Measurements from ENCODE around the gene GRM4. TPM values are rescaled to one million over a fixed set of nuclear protein-coding genes. Genes with fewer than 3 reads are reported as not detected.

The GRM4 gene
- total and polyA plus RNA-seq, 2 experiments from 2014 or later: 0.10 to 0.22 TPM

DNA sequence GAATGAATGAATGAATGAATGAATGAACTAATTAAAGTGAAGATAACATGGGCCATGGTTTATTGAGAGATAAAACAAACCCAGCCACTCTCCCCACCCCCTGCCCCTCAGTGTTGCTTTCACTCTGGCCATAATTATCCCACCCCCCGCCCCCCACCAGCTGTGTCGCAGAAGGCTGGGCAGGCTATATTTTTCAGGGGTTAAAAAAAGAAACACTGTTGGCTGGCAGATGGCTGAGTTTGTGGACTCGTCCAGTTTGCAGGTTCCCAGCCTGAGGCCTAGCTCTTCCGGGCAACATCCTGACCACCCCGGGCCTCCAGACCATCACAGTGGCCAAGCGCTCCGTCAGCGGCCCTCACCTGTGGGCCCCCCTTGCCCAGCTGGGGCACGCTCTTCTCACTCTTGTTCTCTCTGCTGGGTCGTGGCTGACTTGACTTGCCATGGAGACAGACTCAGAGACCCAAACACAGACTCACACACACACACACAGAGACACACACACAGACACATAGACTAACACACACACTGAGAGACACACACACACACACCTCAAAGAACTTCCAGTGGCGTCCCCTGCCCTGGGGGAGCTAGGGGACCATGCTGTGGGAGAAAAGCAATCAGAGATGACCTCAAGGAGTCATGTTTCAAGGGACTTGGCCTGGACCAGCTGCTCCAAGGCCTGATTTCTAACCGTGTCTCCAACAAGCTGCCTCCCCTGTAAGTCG, 2.2 kb upstream of the GRM4 start:
- 81 to 85% methylated on average over 13 of the region's 13 CpGs for WGBS, 2 experiments (ENCODE audit: low coverage in 1 of 2, low lambda C conversion rate in 2 of 2, missing lambda C conversion rate in 2 of 2)

DNA sequence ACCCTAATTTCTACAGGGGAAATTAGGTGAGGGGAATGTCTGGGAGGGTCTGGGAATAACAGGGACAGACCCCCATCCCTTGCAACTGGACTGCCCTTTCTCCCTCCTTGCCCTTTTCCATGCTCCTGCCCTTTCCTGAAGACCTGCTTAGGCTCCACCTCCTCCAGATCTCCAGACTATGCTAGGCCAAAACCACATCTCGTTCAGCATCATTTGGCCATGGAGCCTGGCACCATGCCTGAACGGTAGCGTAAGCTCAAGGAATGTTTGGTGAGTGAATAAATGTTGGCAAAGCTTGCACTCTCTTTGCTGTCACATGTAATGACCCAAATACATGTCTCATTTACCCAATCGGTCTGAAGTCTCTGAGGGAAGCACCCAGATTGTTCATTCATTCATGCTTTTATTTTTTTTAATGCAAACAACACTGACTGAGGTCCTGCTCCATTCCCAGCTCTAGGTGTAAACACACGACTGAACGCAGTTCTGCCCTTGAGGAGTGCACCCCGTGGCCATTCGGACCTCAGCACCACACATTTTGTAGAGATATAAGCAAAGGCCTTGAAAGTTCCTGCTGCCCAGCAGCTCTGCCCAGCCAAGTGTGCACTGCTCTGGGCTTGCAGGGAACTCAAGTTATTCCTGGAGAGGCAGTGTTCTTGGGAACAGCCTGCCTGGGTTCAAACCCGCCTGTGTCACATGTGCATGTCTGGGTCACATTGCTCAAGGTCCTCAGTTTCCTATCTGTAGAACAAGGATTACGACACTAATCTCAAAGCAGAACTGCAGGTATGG, 1.1 kb upstream of the GRM4 start:
- H3K9ac ChIP-seq: no peak overlapping the region
- no peaks in the 10 kb centered on the region for H3K36me3 ChIP-seq (ENCODE audit: low read depth)
- 0 out of 2 replicates have a peak, but pooled peaks cover 3% of the 10 kb centered on the region for H3F3A ChIP-seq (ENCODE audit: insufficient read depth)
- H3K9me3 ChIP-seq (ENCODE audit: low read depth): no peaks in the 10 kb centered on the region
- 72 to 74% methylated on average over 10 of the region's 10 CpGs for WGBS, 2 experiments (ENCODE audit: low coverage in 1 of 2, low lambda C conversion rate in 2 of 2, missing lambda C conversion rate in 2 of 2)
- in situ Hi-C loops (cut with MboI): no loop called here
- peak; percentile 73 for DNase-seq
- no peak overlapping the region for H3K4me3 ChIP-seq
- H4K20me1 ChIP-seq (ENCODE audit: insufficient read depth): no peaks in the 10 kb centered on the region
- no peaks in the 10 kb centered on the region for H3K9me2 ChIP-seq (ENCODE audit: insufficient read depth)
- H3K79me2 ChIP-seq (ENCODE audit: insufficient read depth): no peaks in the 10 kb centered on the region
- H3K4me1 ChIP-seq (ENCODE audit: insufficient read depth): no peaks in the 10 kb centered on the region
- H3K27ac ChIP-seq: no peak overlapping the region
- no peak for TF ChIP-seq EZH2 (IDR thresholded peaks at IDR 0.05; ENCODE audit: insufficient read depth, poor library complexity, severe bottlenecking)
- no peak for TF ChIP-seq EZH2phosphoT487 (IDR thresholded peaks at IDR 0.05; ENCODE audit: insufficient read depth, low read depth)
- H3K4me2 ChIP-seq (ENCODE audit: unreplicated experiment): no peak overlapping the region
- H2AFZ ChIP-seq: no peak overlapping the region
- peaks cover 44% of the 10 kb centered on the region for H3K27me3 ChIP-seq (replicated peaks; ENCODE audit: insufficient read depth)

More for the DNA sequence above, 2.2 kb upstream of the GRM4 start:
- H3K27ac ChIP-seq: no peak overlapping the region
- no peak overlapping the region for H3K4me3 ChIP-seq
- H4K20me1 ChIP-seq (ENCODE audit: insufficient read depth): no peaks in the 10 kb centered on the region
- no peak overlapping the region for H3K9ac ChIP-seq
- no peaks in the 10 kb centered on the region for H3K9me2 ChIP-seq (ENCODE audit: insufficient read depth)
- no peaks in the 10 kb centered on the region for H3K36me3 ChIP-seq (ENCODE audit: low read depth)
- H3K27me3 ChIP-seq (replicated peaks; ENCODE audit: insufficient read depth): peaks cover 42% of the 10 kb centered on the region
- H2AFZ ChIP-seq: no peak overlapping the region
- no peak for DNase-seq
- H3K4me1 ChIP-seq (ENCODE audit: insufficient read depth): no peaks in the 10 kb centered on the region
- TF ChIP-seq EZH2phosphoT487 (IDR thresholded peaks at IDR 0.05; ENCODE audit: insufficient read depth, low read depth) (no peak), EZH2 (IDR thresholded peaks at IDR 0.05; ENCODE audit: insufficient read depth, poor library complexity, severe bottlenecking) (no peak)
- 0 out of 2 replicates have a peak, but pooled peaks cover 3% of the 10 kb centered on the region for H3F3A ChIP-seq (ENCODE audit: insufficient read depth)
- H3K4me2 ChIP-seq (ENCODE audit: unreplicated experiment): no peak overlapping the region
- no peaks in the 10 kb centered on the region for H3K9me3 ChIP-seq (ENCODE audit: low read depth)
- no peaks in the 10 kb centered on the region for H3K79me2 ChIP-seq (ENCODE audit: insufficient read depth)
- in situ Hi-C loops (cut with MboI): no loop called here

DNA sequence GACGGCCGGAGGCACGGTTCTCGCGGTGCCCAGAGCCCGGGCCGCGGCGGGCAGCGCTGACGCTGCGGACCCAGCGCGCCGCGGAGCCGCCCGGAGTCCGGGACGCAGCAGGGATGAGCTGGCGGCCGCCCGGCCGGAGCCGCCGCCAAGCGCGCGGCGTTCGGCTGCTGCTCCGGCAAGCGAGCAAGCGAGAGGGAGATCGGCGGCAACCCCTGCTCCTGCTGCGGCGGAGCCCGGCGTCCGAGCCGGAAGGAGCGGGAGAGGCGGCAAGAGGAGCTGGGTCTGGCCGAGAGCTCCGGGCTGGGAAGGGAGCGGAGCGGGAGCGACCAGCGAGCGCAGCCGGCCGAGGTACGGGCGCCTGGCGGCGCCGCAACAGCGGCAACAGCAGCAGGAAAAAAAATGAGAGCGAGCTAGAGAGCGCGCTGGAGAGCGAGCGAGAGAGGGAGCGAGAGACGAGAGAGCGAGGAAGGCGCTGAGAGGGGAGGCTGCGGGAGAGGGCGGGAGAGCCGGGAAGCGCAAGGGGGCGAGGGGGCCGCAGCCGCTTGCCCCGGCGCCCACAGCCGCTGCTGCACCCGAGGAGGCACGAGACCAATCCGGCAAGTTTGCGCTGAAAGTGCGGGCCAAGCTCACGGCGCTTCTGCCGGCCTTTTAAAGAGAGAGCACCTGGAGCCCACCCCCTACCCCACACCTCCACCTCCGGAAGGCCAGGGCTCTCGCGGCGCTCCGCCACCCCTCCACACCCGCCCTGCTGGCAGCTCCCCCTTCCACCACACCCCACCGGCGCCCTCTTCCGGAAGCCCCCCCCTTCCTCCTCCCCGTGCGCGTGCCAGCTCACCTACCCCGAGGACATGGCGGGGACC, 496 bp downstream of the GRM4 start:
- 0 out of 2 replicates have a peak, but pooled peaks cover 3% of the 10 kb centered on the region for H3F3A ChIP-seq (ENCODE audit: insufficient read depth)
- H3K4me3 ChIP-seq: peak overlapping the region; percentile 74
- no peaks in the 10 kb centered on the region for H3K36me3 ChIP-seq (ENCODE audit: low read depth)
- TF ChIP-seq EZH2phosphoT487 (IDR thresholded peaks at IDR 0.05; ENCODE audit: insufficient read depth, low read depth): no peak
- no peak for TF ChIP-seq EZH2 (IDR thresholded peaks at IDR 0.05; ENCODE audit: insufficient read depth, poor library complexity, severe bottlenecking)
- H3K9me2 ChIP-seq (ENCODE audit: insufficient read depth): no peaks in the 10 kb centered on the region
- H3K4me1 ChIP-seq (ENCODE audit: insufficient read depth): no peaks in the 10 kb centered on the region
- DNase-seq: peak; percentile 78
- no peaks in the 10 kb centered on the region for H3K9me3 ChIP-seq (ENCODE audit: low read depth)
- no peaks in the 10 kb centered on the region for H3K79me2 ChIP-seq (ENCODE audit: insufficient read depth)
- no peaks in the 10 kb centered on the region for H4K20me1 ChIP-seq (ENCODE audit: insufficient read depth)
- H3K9ac ChIP-seq: no peak overlapping the region
- peak overlapping the region; percentile 64 for H2AFZ ChIP-seq
- H3K4me2 ChIP-seq (ENCODE audit: unreplicated experiment): peak overlapping the region; percentile 53
- no peak overlapping the region for H3K27ac ChIP-seq
- H3K27me3 ChIP-seq (replicated peaks; ENCODE audit: insufficient read depth): peaks cover 41% of the 10 kb centered on the region
- 1 to 2% methylated on average over 62 to 76 of the region's 100 CpGs for WGBS, 2 experiments (ENCODE audit: low coverage in 1 of 2, low lambda C conversion rate in 2 of 2, missing lambda C conversion rate in 2 of 2)
- in situ Hi-C loops (cut with MboI): no loop called here
